Kidney (tissue), 14 donors: ENCODE measurements around the gene RNU6-8. TPM values are rescaled to one million over a fixed set of nuclear protein-coding genes. Genes with fewer than 3 reads are reported as not detected.

Source experiments
- DNase-seq, 5 donors: peaks; one replicate each; pipeline ENCODE4 v3.0.0-alpha.2; 2013 to 2020
- FAIRE-seq: peaks from 2 replicates; lab custom pipeline; 2012; peaks lifted over from hg19 to GRCh38; lab: Jason Lieb, UNC
- H3K27ac ChIP-seq, 2 donors: one replicate each; pipeline ENCODE4 v1.7.0; 2013; ENCODE audit warnings: low read depth in 2 of 2, low read length in 2 of 2, inconsistent platforms in 1 of 2
- H3K27me3 ChIP-seq: one replicate; pipeline ENCODE4 v1.7.1; 2013; ENCODE audit warnings: low read length, inconsistent platforms; ENCODE audit not compliant: control insufficient read depth, insufficient read depth
- H3K36me3 ChIP-seq, 3 donors: one replicate each; pipeline versions ENCODE4 v1.7.0 to v1.7.1; 2013; ENCODE audit warnings: low read length in 3 of 3, control low read depth in 1 of 3, inconsistent platforms in 1 of 3; ENCODE audit not compliant: insufficient read depth in 3 of 3, control insufficient read depth in 2 of 3
- H3K4me1 ChIP-seq, 3 donors: one replicate each; pipeline versions ENCODE4 v1.7.0 to v1.7.1; 2013; ENCODE audit warnings: low read length in 3 of 3, inconsistent platforms in 1 of 3, low read depth in 1 of 3; ENCODE audit not compliant: control insufficient read depth in 2 of 3, insufficient read depth in 2 of 3
- H3K4me3 ChIP-seq, 3 donors: one replicate each; pipeline versions ENCODE4 v1.7.0 to v1.8.1; 2013; ENCODE audit warnings: low read length in 3 of 3, control low read depth in 1 of 3, inconsistent platforms in 1 of 3
- H3K9ac ChIP-seq, 3 donors: one replicate each; pipeline versions ENCODE4 v1.7.0 to v1.7.1; 2013; ENCODE audit warnings: low read length in 3 of 3, control low read depth in 1 of 3, inconsistent platforms in 1 of 3
- H3K9me3 ChIP-seq, 3 donors: one replicate each; pipeline versions ENCODE4 v1.7.0 to v1.7.1; 2013; ENCODE audit warnings: low read length in 3 of 3, control low read depth in 1 of 3, inconsistent platforms in 1 of 3; ENCODE audit not compliant: control insufficient read depth in 2 of 3, insufficient read depth in 1 of 3
- intact Hi-C: fragments of 100-400 bp; cut with DNase I; formaldehyde crosslinking; loops from one replicate; pipeline ENCODE4 v1.11.1; 2022
- polyA plus RNA-seq: library from polyadenylated mRNA; stranded (reverse); fragments of 350-450 nt; fragmentation: Illumina TruSeq; extraction: RNeasy Lipid Tissue Mini Kit (QIAGEN cat#74804); gene quantifications from one replicate; pipeline ENCODE4 v1.2.3, GENCODE V29; 2014; ENCODE audit warnings: low read depth, low replicate concordance; ENCODE audit not compliant: insufficient read depth
- total RNA-seq: library from RNA; stranded (reverse); fragmentation: NEBNext Ultra II Directional; extraction: Animal tissue kit (Norgen Biotek cat#: 25700); gene quantifications from one replicate; pipeline ENCODE4 v1.2.1, GENCODE V29; 2021
- TF ChIP-seq, protein P1 (sequence below): IDR thresholded peaks from 3 replicates; pipeline ENCODE4 v1.5.1; 2012; ENCODE audit warnings: mild to moderate bottlenecking, moderate library complexity, borderline replicate concordance; ENCODE audit not compliant: insufficient read depth; ENCODE audit errors: extremely low read depth
- donor health status: control.
- donor health status: control.
- donor health status: control.
- donor health status: control.
- donor health status: control.
- donor health status: DM: yes; HTN: yes; CAD: no.
- donor health status: Normal renal cell carcinoma (clear cell type).

RNU6-8 gene
- total and polyA plus RNA-seq, 2 donors from 2014 or later = not detected

DNA sequence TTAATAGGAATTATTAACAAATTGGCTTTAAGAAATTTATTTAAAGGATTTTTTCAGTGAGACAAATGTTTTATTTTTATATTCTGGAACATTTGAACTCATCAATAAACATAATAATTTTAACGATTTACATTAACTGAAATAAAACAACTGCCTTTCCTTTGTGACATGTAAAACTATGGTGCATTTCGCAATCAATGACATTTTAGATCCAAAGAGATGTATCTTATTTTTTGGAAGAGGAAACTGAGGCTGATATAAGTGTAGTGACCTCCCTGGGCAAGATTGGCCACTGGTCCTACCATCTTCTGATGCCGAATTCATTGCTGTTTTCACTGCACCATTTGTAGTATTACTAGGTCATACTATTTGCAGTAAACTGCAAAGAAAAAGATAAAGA is 2.5 kb upstream of the RNU6-8 start:
- Histone ChIP-seq H3K4me1 (peaks cover 0 to 4% (median 0%) of the 10 kb centered on the region in 3 donors), H3K9me3 (no peaks in the 10 kb centered on the region), H3K36me3 (no peaks in the 10 kb centered on the region), H3K4me3 (no peak overlapping the region), H3K27me3 (no peaks in the 10 kb centered on the region), H3K27ac (no peak overlapping the region), H3K9ac (no peak overlapping the region)
- intact Hi-C loops = no loop called here
- FAIRE-seq (no peak), DNase-seq (no peak)
- TF ChIP-seq, protein P1, sequence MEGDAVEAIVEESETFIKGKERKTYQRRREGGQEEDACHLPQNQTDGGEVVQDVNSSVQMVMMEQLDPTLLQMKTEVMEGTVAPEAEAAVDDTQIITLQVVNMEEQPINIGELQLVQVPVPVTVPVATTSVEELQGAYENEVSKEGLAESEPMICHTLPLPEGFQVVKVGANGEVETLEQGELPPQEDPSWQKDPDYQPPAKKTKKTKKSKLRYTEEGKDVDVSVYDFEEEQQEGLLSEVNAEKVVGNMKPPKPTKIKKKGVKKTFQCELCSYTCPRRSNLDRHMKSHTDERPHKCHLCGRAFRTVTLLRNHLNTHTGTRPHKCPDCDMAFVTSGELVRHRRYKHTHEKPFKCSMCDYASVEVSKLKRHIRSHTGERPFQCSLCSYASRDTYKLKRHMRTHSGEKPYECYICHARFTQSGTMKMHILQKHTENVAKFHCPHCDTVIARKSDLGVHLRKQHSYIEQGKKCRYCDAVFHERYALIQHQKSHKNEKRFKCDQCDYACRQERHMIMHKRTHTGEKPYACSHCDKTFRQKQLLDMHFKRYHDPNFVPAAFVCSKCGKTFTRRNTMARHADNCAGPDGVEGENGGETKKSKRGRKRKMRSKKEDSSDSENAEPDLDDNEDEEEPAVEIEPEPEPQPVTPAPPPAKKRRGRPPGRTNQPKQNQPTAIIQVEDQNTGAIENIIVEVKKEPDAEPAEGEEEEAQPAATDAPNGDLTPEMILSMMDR = no peak

DNA sequence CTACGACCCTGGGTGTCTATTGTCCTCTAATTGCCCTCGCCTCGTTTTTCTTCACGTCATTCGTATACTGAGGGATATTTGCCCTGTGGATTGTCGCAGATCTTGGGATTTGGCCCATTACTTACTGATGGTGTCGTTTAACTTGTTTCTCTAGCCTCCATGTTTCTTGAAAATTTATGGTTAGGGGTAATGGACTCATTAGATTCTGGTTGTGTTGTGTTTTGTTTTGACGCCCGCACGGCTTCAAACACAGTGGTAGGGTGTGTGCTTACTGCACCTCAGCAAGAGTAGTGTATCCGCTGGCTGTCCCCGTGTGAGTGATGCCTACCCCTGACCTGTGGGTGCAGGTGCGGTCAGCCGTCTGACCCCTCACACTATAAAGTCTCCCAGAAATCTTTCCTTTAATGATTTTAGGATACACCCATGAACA is 874 bp upstream of the RNU6-8 start:
- DNase-seq (peak in 4 of 5 donors; percentile 24 to 65 (median 60)), FAIRE-seq (no peak)
- Histone ChIP-seq H3K27ac (peak overlapping the region; percentile 89 to 92), H3K27me3 (no peaks in the 10 kb centered on the region), H3K4me1 (peaks cover 0 to 4% (median 0%) of the 10 kb centered on the region in 3 donors), H3K4me3 (peak overlapping the region; percentile 79 to 92 (median 86)), H3K36me3 (no peaks in the 10 kb centered on the region), H3K9me3 (no peaks in the 10 kb centered on the region), H3K9ac (peak overlapping the region; percentile 72 to 88 (median 87))
- TF ChIP-seq, protein P1 = no peak
- intact Hi-C loops = no loop called here

GRCh38 chr14:32202491-32202997 is 525 bp downstream of the RNU6-8 start:
- FAIRE-seq (no peak), DNase-seq (peak in 2 of 5 donors; percentile 52 to 71)
- intact Hi-C loops = no loop called here

More at GRCh38 chr14:32202491-32202997, 525 bp downstream of the RNU6-8 start:
- no peaks in the 10 kb centered on the region for H3K9me3 ChIP-seq
- no peaks in the 10 kb centered on the region for H3K27me3 ChIP-seq
- peaks cover 0 to 4% (median 0%) of the 10 kb centered on the region in 3 donors for H3K4me1 ChIP-seq
- peak overlapping the region; percentile 75 to 92 (median 86) for H3K4me3 ChIP-seq
- H3K36me3 ChIP-seq = no peaks in the 10 kb centered on the region
- H3K27ac ChIP-seq = peak overlapping the region; percentile 76 to 92
- TF ChIP-seq, protein P1 = no peak
- H3K9ac ChIP-seq = peak overlapping the region; percentile 34 to 88 (median 78)
